HepG2 (cell line): ENCODE data around the gene ZSCAN1.

ENCODE experiments used
- ARNT2 ChIP-seq: sonication (generic); formaldehyde crosslinking; IDR thresholded peaks from 2 replicates; pipeline ENCODE4 v1.8.0; 2022; ENCODE audit warnings: mild to moderate bottlenecking, low read depth, missing genetic modification reagents, moderate library complexity
- CTCF ChIP-seq: sonication (generic); formaldehyde crosslinking; IDR thresholded peaks from 2 replicates; pipeline ENCODE4 v1.5.0; 2020; ENCODE audit warnings: mild to moderate bottlenecking, missing genetic modification reagents, moderate library complexity
- HMGA1 ChIP-seq: sonication (generic); formaldehyde crosslinking; conservative IDR thresholded peaks from 2 replicates; pipeline ENCODE4 v1.4.0; 2020; ENCODE audit warnings: missing genetic modification reagents
- IRF2 ChIP-seq: IDR thresholded peaks from 2 replicates; pipeline ENCODE4 v1.6.1; 2018; ENCODE audit warnings: missing genetic modification reagents, missing compliant biosample characterization
- NR2F2 ChIP-seq: IDR thresholded peaks from 2 replicates; pipeline ENCODE4 v1.6.1; 2012; ENCODE audit warnings: low read depth, inconsistent platforms, borderline replicate concordance
- POLR2AphosphoS5 ChIP-seq: IDR thresholded peaks from 2 replicates; pipeline ENCODE4 v1.6.1; 2012; ENCODE audit warnings: low read depth, low read length
- TCF7L2 ChIP-seq: IDR thresholded peaks from 2 replicates; pipeline ENCODE4 v1.6.1; 2011; ENCODE audit warnings: mild to moderate bottlenecking, low read depth, low read length, moderate library complexity
- ZBTB38 ChIP-seq: sonication (generic); formaldehyde crosslinking; IDR thresholded peaks from 2 replicates; pipeline ENCODE4 v1.5.1; 2020; ENCODE audit warnings: mild to moderate bottlenecking, missing genetic modification reagents
- ZNF318 ChIP-seq: sonication (generic); formaldehyde crosslinking; IDR thresholded peaks from 2 replicates; pipeline ENCODE4 v1.4.0; 2020; ENCODE audit warnings: mild to moderate bottlenecking, missing genetic modification reagents

DNA sequence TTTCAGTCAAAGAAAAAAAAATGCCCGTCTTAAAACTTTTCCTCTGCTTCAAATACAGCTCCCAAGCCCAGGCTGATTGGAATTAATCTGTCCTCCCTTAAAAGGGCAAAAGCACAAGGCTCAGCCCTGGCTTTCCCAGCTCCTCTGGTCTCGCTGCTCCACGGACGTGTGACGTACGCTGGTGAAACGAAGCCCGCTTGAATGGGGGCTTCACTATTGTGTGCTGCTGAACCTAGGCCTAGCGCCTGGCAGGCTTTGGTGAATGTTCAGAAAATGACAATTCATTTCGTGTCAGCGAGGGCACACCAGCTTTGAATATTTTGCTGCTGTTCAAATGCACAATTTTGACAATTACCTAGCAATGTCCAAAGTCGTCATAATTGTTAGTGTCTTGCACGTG is 24.6 kb downstream of the ZSCAN1 start:
- no peak for TF ChIP-seq ZBTB38
- no peak for TF ChIP-seq HMGA1 (CRISPR knock-in tag)
- no peak for TF ChIP-seq ARNT2 (CRISPR knock-in tag)
- TF ChIP-seq POLR2AphosphoS5, result no peak
- TF ChIP-seq NR2F2, result no peak
- TF ChIP-seq TCF7L2, result no peak
- TF ChIP-seq CTCF (CRISPR knock-in tag), result no peak
- no peak for TF ChIP-seq IRF2 (CRISPR knock-in tag)
- no peak for TF ChIP-seq ZNF318 (CRISPR knock-in tag)
